HEK293 (cell line): ENCODE measurements around the gene GALE.

ENCODE experiments used
- CTCF ChIA-PET: fragments of 350-600 bp; formaldehyde crosslinking; extraction: SDS; loops from one replicate; lab custom pipeline; 2021; ENCODE audit warnings: antibody characterized with exemption; lab: Yijun Ruan, JAX
- POLR2A ChIA-PET: fragments of 300-600 bp; formaldehyde crosslinking; extraction: SDS; loops from one replicate; lab custom pipeline; 2020; ENCODE audit warnings: antibody characterized with exemption, inconsistent platforms; lab: Yijun Ruan, JAX
- H3K27ac ChIP-seq: fragments of 200-500 bp; sonication (Bioruptor generic); 2 replicates; pipeline ENCODE4 v1.5.1; 2014; ENCODE audit warnings: low read depth, low read length, control low read depth, inconsistent platforms; ENCODE audit errors: extremely low read depth
- H3K36me3 ChIP-seq, 2 experiments: fragments of 200-500 bp in 1 of 2; sonication (Bioruptor generic) in 1 of 2; 1 replicate in 1 of 2; 2 replicates in 1 of 2; pipeline ENCODE4 v1.5.1; 2014 to 2017; ENCODE audit warnings: inconsistent platforms in 2 of 2, low read length in 2 of 2; ENCODE audit not compliant: control insufficient read depth in 2 of 2, insufficient read depth in 1 of 2
- H3K4me1 ChIP-seq: fragments of 200-500 bp; sonication (Bioruptor generic); 2 replicates; pipeline ENCODE4 v1.5.1; 2014; ENCODE audit warnings: mild to moderate bottlenecking, low read length, inconsistent platforms; ENCODE audit not compliant: control insufficient read depth, insufficient read depth
- H3K4me3 ChIP-seq: 2 replicates; pipeline ENCODE4 v1.5.1; 2011; ENCODE audit warnings: low read depth, mild to moderate bottlenecking, control low read depth, low read length, moderate library complexity
- H3K9me3 ChIP-seq: fragments of 200-500 bp; sonication (Bioruptor generic); 2 replicates; pipeline ENCODE4 v1.5.1; 2014; ENCODE audit warnings: low read depth, low read length, inconsistent platforms; ENCODE audit not compliant: control insufficient read depth, insufficient read depth
- BCL6B ChIP-seq: fragments of 450-650 bp; formaldehyde crosslinking; IDR thresholded peaks from 2 replicates; pipeline ENCODE4 v1.5.1; 2017; ENCODE audit warnings: missing biosample characterization, missing genetic modification characterization
- EGR2 ChIP-seq: fragments of 450-650 bp; formaldehyde crosslinking; IDR thresholded peaks from 2 replicates; pipeline ENCODE4 v1.5.1; 2016; ENCODE audit warnings: low read depth, missing biosample characterization, missing genetic modification characterization
- GLIS1 ChIP-seq: fragments of 450-650 bp; formaldehyde crosslinking; IDR thresholded peaks from 2 replicates; pipeline ENCODE4 v1.5.1; 2016; ENCODE audit warnings: missing biosample characterization, missing genetic modification characterization
- MEIS1 ChIP-seq: sonication (generic); formaldehyde crosslinking; IDR thresholded peaks from 2 replicates; pipeline ENCODE4 v1.8.1; 2022; ENCODE audit warnings: missing genetic modification reagents, mild to moderate bottlenecking, borderline replicate concordance
- OSR2 ChIP-seq: fragments of 450-650 bp; formaldehyde crosslinking; IDR thresholded peaks from 2 replicates; pipeline ENCODE4 v1.5.1; 2016; ENCODE audit warnings: missing biosample characterization, missing genetic modification characterization
- WT1 ChIP-seq: fragments of 450-650 bp; formaldehyde crosslinking; IDR thresholded peaks from 2 replicates; pipeline ENCODE4 v1.5.1; 2016; ENCODE audit warnings: missing biosample characterization, missing genetic modification characterization
- ZBTB1 ChIP-seq: fragments of 450-650 bp; formaldehyde crosslinking; IDR thresholded peaks from 2 replicates; pipeline ENCODE4 v1.5.1; 2016; ENCODE audit warnings: missing biosample characterization, missing genetic modification characterization
- ZFP37 ChIP-seq: fragments of 450-650 bp; formaldehyde crosslinking; IDR thresholded peaks from 2 replicates; pipeline ENCODE4 v1.5.1; 2016; ENCODE audit warnings: missing biosample characterization, missing genetic modification characterization
- ZFP69B ChIP-seq: fragments of 450-650 bp; formaldehyde crosslinking; IDR thresholded peaks from 2 replicates; pipeline ENCODE4 v1.5.1; 2016; ENCODE audit warnings: missing biosample characterization, missing genetic modification characterization
- ZIC2 ChIP-seq: fragments of 450-650 bp; formaldehyde crosslinking; IDR thresholded peaks from 2 replicates; pipeline ENCODE4 v1.5.1; 2016; ENCODE audit warnings: missing biosample characterization, missing genetic modification characterization
- ZNF132 ChIP-seq: fragments of 450-650 bp; formaldehyde crosslinking; IDR thresholded peaks from 2 replicates; pipeline ENCODE4 v1.5.1; 2017; ENCODE audit warnings: missing biosample characterization, missing genetic modification characterization, borderline replicate concordance
- ZNF140 ChIP-seq: fragments of 450-650 bp; formaldehyde crosslinking; IDR thresholded peaks from 2 replicates; pipeline ENCODE4 v1.5.1; 2016; ENCODE audit warnings: missing biosample characterization, missing genetic modification characterization
- ZNF19 ChIP-seq: fragments of 450-650 bp; formaldehyde crosslinking; IDR thresholded peaks from 2 replicates; pipeline ENCODE4; 2016; ENCODE audit warnings: missing biosample characterization, missing genetic modification characterization, low read depth
- ZNF202 ChIP-seq: fragments of 450-650 bp; formaldehyde crosslinking; IDR thresholded peaks from 2 replicates; pipeline ENCODE4 v1.5.1; 2016; ENCODE audit warnings: missing biosample characterization, missing genetic modification characterization, borderline replicate concordance
- ZNF239 ChIP-seq: fragments of 450-650 bp; formaldehyde crosslinking; IDR thresholded peaks from 2 replicates; pipeline ENCODE4 v1.5.1; 2016; ENCODE audit warnings: missing biosample characterization, missing genetic modification characterization
- ZNF311 ChIP-seq: fragments of 450-650 bp; formaldehyde crosslinking; IDR thresholded peaks from 2 replicates; pipeline ENCODE4 v1.5.1; 2017; ENCODE audit warnings: missing biosample characterization, missing genetic modification characterization, borderline replicate concordance
- ZNF341 ChIP-seq: fragments of 450-650 bp; formaldehyde crosslinking; IDR thresholded peaks from 2 replicates; pipeline ENCODE4; 2016; ENCODE audit warnings: low read depth, missing biosample characterization, missing genetic modification characterization
- ZNF362 ChIP-seq: fragments of 450-650 bp; formaldehyde crosslinking; IDR thresholded peaks from 2 replicates; pipeline ENCODE4 v1.5.1; 2016; ENCODE audit warnings: missing biosample characterization, missing genetic modification characterization
- ZNF404 ChIP-seq: fragments of 450-650 bp; formaldehyde crosslinking; IDR thresholded peaks from 2 replicates; pipeline ENCODE4 v1.5.1; 2017; ENCODE audit warnings: missing biosample characterization, missing genetic modification characterization
- ZNF501 ChIP-seq: fragments of 450-650 bp; formaldehyde crosslinking; IDR thresholded peaks from 2 replicates; pipeline ENCODE4 v1.5.1; 2016; ENCODE audit warnings: missing biosample characterization, missing genetic modification characterization
- ZNF513 ChIP-seq: fragments of 450-650 bp; IDR thresholded peaks from 2 replicates; pipeline ENCODE4 v1.5.1; 2018; ENCODE audit warnings: missing biosample characterization, missing genetic modification characterization
- ZNF544 ChIP-seq: fragments of 450-650 bp; formaldehyde crosslinking; IDR thresholded peaks from 2 replicates; pipeline ENCODE4 v1.5.0; 2017; ENCODE audit warnings: missing biosample characterization, missing genetic modification characterization
- ZNF610 ChIP-seq: fragments of 450-650 bp; formaldehyde crosslinking; IDR thresholded peaks from 2 replicates; pipeline ENCODE4 v1.5.1; 2016; ENCODE audit warnings: missing biosample characterization, missing genetic modification characterization, borderline replicate concordance
- ZNF623 ChIP-seq: fragments of 450-650 bp; formaldehyde crosslinking; IDR thresholded peaks from 2 replicates; pipeline ENCODE4 v1.5.1; 2016; ENCODE audit warnings: missing biosample characterization, missing genetic modification characterization
- ZNF624 ChIP-seq: fragments of 450-650 bp; formaldehyde crosslinking; IDR thresholded peaks from 2 replicates; pipeline ENCODE4 v1.5.1; 2017; ENCODE audit warnings: missing biosample characterization, missing genetic modification characterization
- ZNF626 ChIP-seq: fragments of 450-650 bp; sonication (Bioruptor Pico); formaldehyde crosslinking; IDR thresholded peaks from 2 replicates; pipeline ENCODE4 v1.5.1; 2018; ENCODE audit warnings: missing biosample characterization, missing genetic modification characterization, inconsistent platforms
- ZNF660 ChIP-seq: fragments of 450-650 bp; IDR thresholded peaks from 2 replicates; pipeline ENCODE4 v1.5.1; 2018; ENCODE audit warnings: missing biosample characterization, mild to moderate bottlenecking, missing genetic modification characterization
- ZNF670 ChIP-seq: fragments of 450-650 bp; formaldehyde crosslinking; IDR thresholded peaks from 2 replicates; pipeline ENCODE4 v1.5.1; 2016; ENCODE audit warnings: missing biosample characterization, missing genetic modification characterization, low read depth
- ZNF768 ChIP-seq: fragments of 450-650 bp; formaldehyde crosslinking; IDR thresholded peaks from 2 replicates; pipeline ENCODE4 v1.5.1; 2018; ENCODE audit warnings: missing biosample characterization, mild to moderate bottlenecking, missing genetic modification characterization
- ZSCAN30 ChIP-seq: fragments of 450-650 bp; IDR thresholded peaks from 2 replicates; pipeline ENCODE4 v1.5.1; 2018; ENCODE audit warnings: missing biosample characterization, mild to moderate bottlenecking, missing genetic modification characterization, moderate library complexity
- TF ChIP-seq, protein P1 (sequence below): fragments of 450-650 bp; formaldehyde crosslinking; IDR thresholded peaks from 2 replicates; pipeline ENCODE4 v1.5.0; 2017; ENCODE audit warnings: missing biosample characterization, missing genetic modification characterization, borderline replicate concordance
- TF ChIP-seq, protein P2 (sequence below): fragments of 450-650 bp; formaldehyde crosslinking; IDR thresholded peaks from 2 replicates; pipeline ENCODE4 v1.5.1; 2016; ENCODE audit warnings: missing biosample characterization, missing genetic modification characterization

Gene GALE

GRCh38 chr1:23825076-23825761, 24.7 kb upstream of the GALE start, which contains the start of gene HMGCL:
TSS of gene HMGCL (minus strand) at chr1:23825429. CDS start at chr1:23825415, 14 bp downstream.
- ChIA-PET CTCF (interaction anchor here (0.6 to 5.7 kb wide), 6 partner anchors 13 to 204 kb away, joined by 3 to 80 read pairs (median 4); partner anchors contain the start of gene PITHD1), POLR2A (interaction anchor here (0.6 to 3.1 kb wide), 16 partner anchors 9 to 218 kb away, joined by 3 to 11 read pairs (median 4); partner anchors contain the start of genes GALE, PITHD1 and PNRC2)
- Histone ChIP-seq H3K4me1 (no peaks in the 10 kb centered on the region), H3K9me3 (no peaks in the 10 kb centered on the region), H3K4me3 (peak within 1 kb of the TSS; percentile 97), H3K36me3 (no peaks in the 10 kb centered on the region), H3K27ac (peak within 1 kb of the TSS; percentile 57)
- TF ChIP-seq ZNF768 (tag by site-specific recombination) (no peak), ZNF623 (tag by site-specific recombination) (0 out of 2 replicates have a peak, but pooled peaks have one; percentile 21), ZNF362 (tag by site-specific recombination) (no peak), EGR2 (tag by site-specific recombination) (peak; percentile 75), ZNF202 (no peak), ZNF404 (tag by site-specific recombination) (no peak), ZNF513 (tag by site-specific recombination) (peak; percentile 35; the same call in 1 of the 2 replicates), ZBTB1 (tag by site-specific recombination) (no peak), BCL6B (tag by site-specific recombination) (no peak), ZNF624 (tag by site-specific recombination) (no peak), OSR2 (tag by site-specific recombination) (no peak), ZNF660 (tag by site-specific recombination) (peak; percentile 76; the same call in 1 of the 2 replicates), ZFP37 (tag by site-specific recombination) (peak; percentile 76; the same call in 1 of the 2 replicates), ZSCAN30 (no peak), WT1 (peak; percentile 34; the same call in 1 of the 2 replicates), GLIS1 (tag by site-specific recombination) (peak; percentile 31; the same call in 1 of the 2 replicates), ZNF626 (no peak), ZNF544 (tag by site-specific recombination) (no peak), ZFP69B (peak; percentile 66; the same call in 1 of the 2 replicates), ZNF501 (tag by site-specific recombination) (peak; percentile 82), ZIC2 (tag by site-specific recombination) (peak; percentile 44), ZNF610 (no peak), ZNF670 (tag by site-specific recombination) (no peak), ZNF341 (peak; percentile 73), ZNF19 (no peak), ZNF239 (tag by site-specific recombination) (no peak), ZNF140 (no peak), ZNF311 (tag by site-specific recombination) (no peak), ZNF132 (no peak), MEIS1 (CRISPR knock-in tag) (no peak)
- TF ChIP-seq, protein P1, sequence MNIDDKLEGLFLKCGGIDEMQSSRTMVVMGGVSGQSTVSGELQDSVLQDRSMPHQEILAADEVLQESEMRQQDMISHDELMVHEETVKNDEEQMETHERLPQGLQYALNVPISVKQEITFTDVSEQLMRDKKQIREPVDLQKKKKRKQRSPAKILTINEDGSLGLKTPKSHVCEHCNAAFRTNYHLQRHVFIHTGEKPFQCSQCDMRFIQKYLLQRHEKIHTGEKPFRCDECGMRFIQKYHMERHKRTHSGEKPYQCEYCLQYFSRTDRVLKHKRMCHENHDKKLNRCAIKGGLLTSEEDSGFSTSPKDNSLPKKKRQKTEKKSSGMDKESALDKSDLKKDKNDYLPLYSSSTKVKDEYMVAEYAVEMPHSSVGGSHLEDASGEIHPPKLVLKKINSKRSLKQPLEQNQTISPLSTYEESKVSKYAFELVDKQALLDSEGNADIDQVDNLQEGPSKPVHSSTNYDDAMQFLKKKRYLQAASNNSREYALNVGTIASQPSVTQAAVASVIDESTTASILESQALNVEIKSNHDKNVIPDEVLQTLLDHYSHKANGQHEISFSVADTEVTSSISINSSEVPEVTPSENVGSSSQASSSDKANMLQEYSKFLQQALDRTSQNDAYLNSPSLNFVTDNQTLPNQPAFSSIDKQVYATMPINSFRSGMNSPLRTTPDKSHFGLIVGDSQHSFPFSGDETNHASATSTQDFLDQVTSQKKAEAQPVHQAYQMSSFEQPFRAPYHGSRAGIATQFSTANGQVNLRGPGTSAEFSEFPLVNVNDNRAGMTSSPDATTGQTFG (tag by site-specific recombination) = no peak
- TF ChIP-seq, protein P2, sequence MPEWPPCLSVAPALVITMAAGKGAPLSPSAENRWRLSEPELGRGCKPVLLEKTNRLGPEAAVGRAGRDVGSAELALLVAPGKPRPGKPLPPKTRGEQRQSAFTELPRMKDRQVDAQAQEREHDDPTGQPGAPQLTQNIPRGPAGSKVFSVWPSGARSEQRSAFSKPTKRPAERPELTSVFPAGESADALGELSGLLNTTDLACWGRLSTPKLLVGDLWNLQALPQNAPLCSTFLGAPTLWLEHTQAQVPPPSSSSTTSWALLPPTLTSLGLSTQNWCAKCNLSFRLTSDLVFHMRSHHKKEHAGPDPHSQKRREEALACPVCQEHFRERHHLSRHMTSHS (tag by site-specific recombination) = no peak
